Fibroblast of lung (primary cell): Measurements from ENCODE around the gene SLC27A3. TPM values are rescaled to one million over a fixed set of nuclear protein-coding genes. Genes with fewer than 3 reads are reported as not detected.

Experiments used
- DNase-seq, 2 donors: peaks; one replicate each; pipeline versions ENCODE4 v3.0.0 to v3.0.0-alpha.2; 2010; ENCODE audit warnings: low read depth in 2 of 2
- H2AFZ ChIP-seq: 2 replicates; pipeline ENCODE4 v1.5.1; 2012; ENCODE audit warnings: low read length, control low read depth, inconsistent platforms
- H3K27ac ChIP-seq: 2 replicates; pipeline ENCODE4 v1.5.1; 2011; ENCODE audit warnings: low read length, control low read depth; ENCODE audit not compliant: insufficient read depth
- H3K27me3 ChIP-seq: 2 replicates; pipeline ENCODE4 v1.5.1; 2011; ENCODE audit warnings: mild to moderate bottlenecking, low read length; ENCODE audit not compliant: control insufficient read depth, insufficient read depth
- H3K36me3 ChIP-seq: 2 replicates; pipeline ENCODE4 v1.5.1; 2011; ENCODE audit warnings: low read length; ENCODE audit not compliant: control insufficient read depth, insufficient read depth
- H3K4me1 ChIP-seq: 2 replicates; pipeline ENCODE4 v1.5.1; 2011; ENCODE audit warnings: low read length; ENCODE audit not compliant: control insufficient read depth, insufficient read depth; ENCODE audit errors: extremely low read depth
- H3K4me2 ChIP-seq: 2 replicates; pipeline ENCODE4 v1.5.1; 2011; ENCODE audit warnings: low read length, control low read depth; ENCODE audit not compliant: insufficient read depth; ENCODE audit errors: extremely low read depth
- H3K4me3 ChIP-seq, 4 experiments: fragments of 200-600 bp in 1 of 4; sonication (generic) in 1 of 4; replicated peaks in 1 of 4; 2 replicates each; pipeline ENCODE4 v1.5.1; 2011 to 2016; ENCODE audit warnings: low read length in 4 of 4, low read depth in 3 of 4, mild to moderate bottlenecking in 3 of 4, control low read depth in 2 of 4, inconsistent platforms in 1 of 4, mixed read lengths in 1 of 4; ENCODE audit not compliant: insufficient read depth in 1 of 4; ENCODE audit errors: control extremely low read depth in 1 of 4
- H3K79me2 ChIP-seq: 2 replicates; pipeline ENCODE4 v1.5.1; 2012; ENCODE audit warnings: mild to moderate bottlenecking, low read length, inconsistent platforms; ENCODE audit not compliant: control insufficient read depth, insufficient read depth
- H3K9ac ChIP-seq: 2 replicates; pipeline ENCODE4 v1.5.1; 2011; ENCODE audit warnings: mild to moderate bottlenecking, low read length, control low read depth; ENCODE audit not compliant: insufficient read depth
- H3K9me3 ChIP-seq: 2 replicates; pipeline ENCODE4 v1.5.1; 2012; ENCODE audit warnings: low read depth, low read length; ENCODE audit not compliant: control insufficient read depth, insufficient read depth
- H4K20me1 ChIP-seq: 2 replicates; pipeline ENCODE4 v1.5.1; 2011; ENCODE audit warnings: low read length; ENCODE audit not compliant: control insufficient read depth, insufficient read depth; ENCODE audit errors: extremely low read depth
- CTCF ChIP-seq, 2 donors: IDR thresholded peaks in 1 of 2; conservative IDR thresholded peaks in 1 of 2; 1 replicate in 1 of 2; 2 replicates in 1 of 2; pipeline ENCODE4 v1.5.1; 2011 to 2012; ENCODE audit warnings: low read length in 2 of 2, control low read depth in 1 of 2, inconsistent platforms in 1 of 2, low read depth in 1 of 2, mild to moderate bottlenecking in 1 of 2
- EZH2 ChIP-seq: IDR thresholded peaks from 2 replicates; pipeline ENCODE4 v1.5.1; 2012; ENCODE audit warnings: low read length, control low read depth, mild to moderate bottlenecking; ENCODE audit errors: missing control alignments
- polyA plus RNA-seq, 2 donors: library from polyadenylated mRNA; depleted of rRNA in 1 of 2; stranded (reverse) in 1 of 2; unstranded in 1 of 2; fragments of >200 nt; gene quantifications; 2 replicates each; pipeline ENCODE4 v1.2.1, GENCODE V29; 2011 to 2012; ENCODE audit warnings: missing spikeins in 1 of 2
- total RNA-seq: library from RNA; depleted of rRNA; stranded (reverse); fragments of >200 nt; gene quantifications from 2 replicates; pipeline ENCODE4 v1.2.1, GENCODE V29; 2014

The SLC27A3 gene
- total and polyA plus RNA-seq, 2 donors (not counting 1 experiment from before 2014, with no cell fraction given), result 9.7 to 30.6 TPM

- Histone ChIP-seq H3K27me3 (no peaks in the 10 kb centered on the region), H3K36me3 (peaks cover 32% of the 10 kb centered on the region), H2AFZ (no peak overlapping the region), H3K27ac (no peak overlapping the region), H3K9ac (no peak overlapping the region), H3K9me3 (no peaks in the 10 kb centered on the region), H3K4me3 (no peak overlapping the region), H4K20me1 (no peaks in the 10 kb centered on the region), H3K4me2 (no peak overlapping the region), H3K79me2 (no peaks in the 10 kb centered on the region), H3K4me1 (peaks cover 9% of the 10 kb centered on the region)
- no peak for DNase-seq
- TF ChIP-seq EZH2 (no peak), CTCF (conservative IDR thresholded peaks at IDR 0.05 in 1 of 2, IDR thresholded peaks at IDR 0.05 in 1 of 2; ENCODE audit: low read depth in 1 of 2, low read length in 2 of 2) (no peak)
These were observed 4.4 kb upstream of the SLC27A3 start for GRCh38 chr1:153770797-153771196.

- Histone ChIP-seq H3K27ac (no peak overlapping the region), H2AFZ (no peak overlapping the region), H4K20me1 (no peaks in the 10 kb centered on the region), H3K4me1 (peaks cover 12% of the 10 kb centered on the region), H3K79me2 (no peaks in the 10 kb centered on the region), H3K9me3 (no peaks in the 10 kb centered on the region), H3K27me3 (no peaks in the 10 kb centered on the region), H3K4me2 (no peak overlapping the region), H3K4me3 (no peak overlapping the region), H3K36me3 (peaks cover 32% of the 10 kb centered on the region), H3K9ac (no peak overlapping the region)
- no peak for TF ChIP-seq CTCF (conservative IDR thresholded peaks at IDR 0.05 in 1 of 2, IDR thresholded peaks at IDR 0.05 in 1 of 2; ENCODE audit: low read depth in 1 of 2, low read length in 2 of 2)
- DNase-seq, result no peak
These were observed 3.9 kb upstream of the SLC27A3 start for GRCh38 chr1:153771261-153771660.

DNA sequence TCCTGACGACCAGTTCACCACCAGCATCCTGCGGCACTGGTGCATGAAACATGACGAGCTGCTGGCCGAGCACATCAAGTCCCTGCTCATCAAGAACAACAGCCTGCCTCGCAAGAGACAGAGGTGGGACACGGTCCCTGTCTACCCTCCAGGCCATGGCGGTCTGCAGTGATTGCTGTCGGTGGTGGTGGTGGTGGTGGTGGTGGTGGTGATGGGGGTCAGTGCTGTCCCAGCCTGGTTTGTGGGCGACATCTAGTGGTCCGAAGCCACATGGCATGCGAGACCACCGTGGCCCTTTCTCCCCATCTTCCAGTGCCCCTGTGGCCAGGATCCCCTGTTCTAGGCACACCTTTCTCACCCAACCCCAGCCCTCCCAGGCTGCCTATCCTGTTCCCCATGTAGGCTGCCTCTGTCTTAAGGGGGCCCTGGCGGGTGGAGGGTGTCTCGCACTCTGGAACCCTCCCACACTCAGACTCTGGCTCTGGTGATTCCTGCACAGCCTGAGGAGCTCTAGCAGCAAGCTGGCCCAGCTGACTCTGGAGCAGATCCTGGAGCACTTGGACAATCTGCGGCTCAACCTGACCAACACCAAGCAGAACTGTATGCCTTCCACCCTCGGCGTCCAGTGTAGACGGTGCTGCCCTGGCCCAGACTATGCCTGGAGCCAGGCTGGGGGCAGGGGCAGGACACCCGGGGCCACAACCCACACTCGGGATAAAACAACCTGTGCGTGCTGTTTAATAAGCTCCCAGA lies 3.2 kb upstream of the SLC27A3 start:
- Histone ChIP-seq H3K27ac (no peak overlapping the region), H3K27me3 (no peaks in the 10 kb centered on the region), H2AFZ (no peak overlapping the region), H3K79me2 (no peaks in the 10 kb centered on the region), H3K4me2 (no peak overlapping the region), H3K9ac (no peak overlapping the region), H3K4me1 (peaks cover 13% of the 10 kb centered on the region), H3K4me3 (no peak overlapping the region), H3K9me3 (no peaks in the 10 kb centered on the region), H3K36me3 (peaks cover 32% of the 10 kb centered on the region), H4K20me1 (no peaks in the 10 kb centered on the region)
- TF ChIP-seq CTCF (conservative IDR thresholded peaks at IDR 0.05 in 1 of 2, IDR thresholded peaks at IDR 0.05 in 1 of 2; ENCODE audit: low read depth in 1 of 2, low read length in 2 of 2), result peak; percentile 17 to 43
- TF ChIP-seq EZH2, result no peak
- DNase-seq, result no peak
